Uterus (tissue), 2 donors: ENCODE measurements around the gene FILIP1.

Experiments
- CTCF ChIP-seq, 4 experiments: fragments of 200-600 bp in 2 of 4; fragments of 450-650 bp in 2 of 4; sonication (generic) in 2 of 4; IDR thresholded peaks; one replicate each; pipeline ENCODE4 v1.5.1; 2016 to 2019; ENCODE audit warnings: antibody characterized with exemption in 4 of 4, mild to moderate bottlenecking in 2 of 4, moderate library complexity in 1 of 4
- POLR2A ChIP-seq, 2 donors: fragments of 450-650 bp; IDR thresholded peaks; one replicate each; pipeline ENCODE4 v1.6.1; 2016; ENCODE audit warnings: antibody characterized with exemption in 2 of 2, mild to moderate bottlenecking in 1 of 2, moderate library complexity in 1 of 2

- TF ChIP-seq CTCF (IDR thresholded peaks at IDR 0.05) = no peak
- TF ChIP-seq POLR2A (IDR thresholded peaks at IDR 0.05) = no peak
These were observed 11.8 kb upstream of the FILIP1 start for GRCh38 chr6:75505424-75505823.
